Body of pancreas (tissue), 4 donors: ENCODE results near the gene ZNF471. TPM values are rescaled to one million over a fixed set of nuclear protein-coding genes. Genes with fewer than 3 reads are reported as not detected.

Experiments used
- ATAC-seq: fragments of 150-250 bp; one replicate; pipeline ENCODE4 v1.9.1; 2016
- DNase-seq, 4 donors: peaks; one replicate each; pipeline ENCODE4 v3.0.0-alpha.2; 2019
- H3K27ac ChIP-seq, 4 donors: fragments of 200-600 bp; sonication (generic); 1 replicate in 3 of 4; 2 replicates in 1 of 4; pipeline versions ENCODE4 v1.5.1 to v1.6.1; 2016 to 2019; ENCODE audit warnings: mild to moderate bottlenecking in 1 of 4, mixed read lengths in 1 of 4, moderate library complexity in 1 of 4
- H3K27me3 ChIP-seq, 2 donors: fragments of 200-600 bp; sonication (generic); one replicate each; pipeline ENCODE4 v1.6.0; 2016; ENCODE audit warnings: mild to moderate bottlenecking in 1 of 2
- H3K36me3 ChIP-seq, 2 donors: fragments of 200-600 bp; sonication (generic); replicated peaks in 1 of 2; 2 replicates each; pipeline ENCODE4 v1.5.1; 2016; ENCODE audit warnings: low read depth in 2 of 2; ENCODE audit not compliant: insufficient read depth in 1 of 2
- H3K4me1 ChIP-seq: fragments of 200-600 bp; sonication (generic); one replicate; pipeline ENCODE4 v1.6.0; 2016
- H3K4me3 ChIP-seq, 2 donors: fragments of 200-600 bp; sonication (generic); 1 replicate in 1 of 2; 2 replicates in 1 of 2; pipeline ENCODE4 v1.5.1; 2016 to 2019
- H3K9me3 ChIP-seq, 3 donors: fragments of 200-600 bp; sonication (generic); 1 replicate in 2 of 3; 2 replicates in 1 of 3; pipeline ENCODE4 v1.5.1; 2016
- POLR2A ChIP-seq, 3 donors: fragments of 450-650 bp; IDR thresholded peaks; one replicate each; pipeline ENCODE4 v1.6.1; 2016; ENCODE audit warnings: antibody characterized with exemption in 3 of 3, mild to moderate bottlenecking in 2 of 3
- WGBS, 2 donors: methylation state at CpG; one replicate each; pipeline ENCODE4 v1.1.5; 2017; 5-methylcytosine and 5-hydroxymethylcytosine counted together
- intact Hi-C: fragments of 100-400 bp; cut with DNase I; formaldehyde crosslinking; loops from one replicate; pipeline ENCODE4 v1.15.1; 2023
- total RNA-seq, 2 donors: library from RNA; depleted of rRNA; stranded (reverse); fragments of >200 nt; gene quantifications; one replicate each; pipeline ENCODE4 v1.1.0, GENCODE V29; 2016
- TF ChIP-seq, protein P1 (sequence below), 7 experiments: fragments of 450-650 bp in 4 of 7; fragments of 200-600 bp in 3 of 7; sonication (generic) in 3 of 7; IDR thresholded peaks; one replicate each; pipeline ENCODE4 v1.5.1; 2016 to 2019; ENCODE audit warnings: antibody characterized with exemption in 7 of 7

Gene ZNF471
- total RNA-seq, 2 donors from 2014 or later = 1.6 to 4.2 TPM

- intact Hi-C loops = no loop called here
- peaks cover 5 to 11% of the 10 kb centered on the region in 2 donors for H3K36me3 ChIP-seq
- no peaks in the 10 kb centered on the region for H3K27me3 ChIP-seq
- H3K4me1 ChIP-seq = peaks cover 7% of the 10 kb centered on the region
- H3K4me3 ChIP-seq = no peak overlapping the region
- TF ChIP-seq, protein P1, sequence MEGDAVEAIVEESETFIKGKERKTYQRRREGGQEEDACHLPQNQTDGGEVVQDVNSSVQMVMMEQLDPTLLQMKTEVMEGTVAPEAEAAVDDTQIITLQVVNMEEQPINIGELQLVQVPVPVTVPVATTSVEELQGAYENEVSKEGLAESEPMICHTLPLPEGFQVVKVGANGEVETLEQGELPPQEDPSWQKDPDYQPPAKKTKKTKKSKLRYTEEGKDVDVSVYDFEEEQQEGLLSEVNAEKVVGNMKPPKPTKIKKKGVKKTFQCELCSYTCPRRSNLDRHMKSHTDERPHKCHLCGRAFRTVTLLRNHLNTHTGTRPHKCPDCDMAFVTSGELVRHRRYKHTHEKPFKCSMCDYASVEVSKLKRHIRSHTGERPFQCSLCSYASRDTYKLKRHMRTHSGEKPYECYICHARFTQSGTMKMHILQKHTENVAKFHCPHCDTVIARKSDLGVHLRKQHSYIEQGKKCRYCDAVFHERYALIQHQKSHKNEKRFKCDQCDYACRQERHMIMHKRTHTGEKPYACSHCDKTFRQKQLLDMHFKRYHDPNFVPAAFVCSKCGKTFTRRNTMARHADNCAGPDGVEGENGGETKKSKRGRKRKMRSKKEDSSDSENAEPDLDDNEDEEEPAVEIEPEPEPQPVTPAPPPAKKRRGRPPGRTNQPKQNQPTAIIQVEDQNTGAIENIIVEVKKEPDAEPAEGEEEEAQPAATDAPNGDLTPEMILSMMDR (IDR thresholded peaks at IDR 0.05) = no peak
- no peak for TF ChIP-seq POLR2A (IDR thresholded peaks at IDR 0.05)
- peaks cover 0 to 32% (median 0%) of the 10 kb centered on the region in 3 donors for H3K9me3 ChIP-seq
- DNase-seq = no peak
- ATAC-seq = no peak
- H3K27ac ChIP-seq = no peak overlapping the region
- WGBS, 2 donors = 93 to 94% methylated on average over 2 of the region's 2 CpGs
Measured at GRCh38 chr19:56543776-56544175, 36.1 kb downstream of the ZNF471 start.

- no peak for TF ChIP-seq POLR2A (IDR thresholded peaks at IDR 0.05)
- TF ChIP-seq, protein P1 (IDR thresholded peaks at IDR 0.05) = no peak
- DNase-seq (no peak), ATAC-seq (no peak)
- Histone ChIP-seq H3K4me3 (no peak overlapping the region), H3K36me3 (peaks cover 23 to 31% of the 10 kb centered on the region in 2 donors), H3K4me1 (no peaks in the 10 kb centered on the region), H3K9me3 (peaks cover 0 to 43% (median 0%) of the 10 kb centered on the region in 3 donors), H3K27me3 (no peaks in the 10 kb centered on the region), H3K27ac (no peak overlapping the region)
- 59 to 72% methylated on average over 6 of the region's 6 CpGs for WGBS, 2 donors
- intact Hi-C loops = no loop called here
Measured at GRCh38 chr19:56547535-56547934, 39.9 kb downstream of the ZNF471 start.

- H3K27ac ChIP-seq = no peak overlapping the region
- WGBS, 2 donors = 89 to 91% methylated on average over 6 of the region's 6 CpGs
- no peaks in the 10 kb centered on the region for H3K27me3 ChIP-seq
- H3K4me3 ChIP-seq = no peak overlapping the region
- no peak for DNase-seq
- intact Hi-C loops = no loop called here
- no peaks in the 10 kb centered on the region for H3K4me1 ChIP-seq
- peaks cover 0 to 73% (median 9%) of the 10 kb centered on the region in 3 donors for H3K9me3 ChIP-seq
- TF ChIP-seq, protein P1 (IDR thresholded peaks at IDR 0.05) = no peak
- TF ChIP-seq POLR2A (IDR thresholded peaks at IDR 0.05) = no peak
- peaks cover 15 to 28% of the 10 kb centered on the region in 2 donors for H3K36me3 ChIP-seq
- ATAC-seq = no peak
Measured at GRCh38 chr19:56554272-56554869, 46.7 kb downstream of the ZNF471 start.

DNA sequence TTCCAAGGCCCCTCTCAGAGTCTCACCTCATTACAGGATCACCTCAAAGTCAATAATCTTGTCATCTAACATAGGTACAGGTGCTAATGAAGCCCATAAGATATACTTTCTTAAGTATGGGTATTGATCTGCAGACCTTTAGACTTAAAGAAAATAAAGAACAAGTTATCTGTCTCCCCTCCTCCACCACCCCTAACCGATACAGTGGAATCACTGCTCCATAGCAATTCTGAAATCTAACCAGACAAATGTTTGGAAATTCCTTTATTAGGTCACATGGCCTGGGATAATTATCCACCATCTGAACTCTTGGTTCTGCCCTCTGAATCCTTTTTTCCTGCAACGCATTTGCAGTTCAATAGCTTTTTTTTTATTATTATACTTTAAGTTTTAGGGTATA is 55.1 kb downstream of the ZNF471 start:
- TF ChIP-seq POLR2A (IDR thresholded peaks at IDR 0.05) = no peak
- TF ChIP-seq, protein P1 (IDR thresholded peaks at IDR 0.05) = no peak
- intact Hi-C loops = no loop called here
- Histone ChIP-seq H3K4me1 (peaks cover 10% of the 10 kb centered on the region), H3K27me3 (no peaks in the 10 kb centered on the region), H3K4me3 (no peak overlapping the region), H3K36me3 (no peaks in the 10 kb centered on the region), H3K9me3 (peaks cover 0 to 81% (median 0%) of the 10 kb centered on the region in 3 donors), H3K27ac (no peak overlapping the region)
- DNase-seq (no peak), ATAC-seq (no peak)
- 91% methylated on average over 2 of the region's 2 CpGs for WGBS, 2 donors

DNA sequence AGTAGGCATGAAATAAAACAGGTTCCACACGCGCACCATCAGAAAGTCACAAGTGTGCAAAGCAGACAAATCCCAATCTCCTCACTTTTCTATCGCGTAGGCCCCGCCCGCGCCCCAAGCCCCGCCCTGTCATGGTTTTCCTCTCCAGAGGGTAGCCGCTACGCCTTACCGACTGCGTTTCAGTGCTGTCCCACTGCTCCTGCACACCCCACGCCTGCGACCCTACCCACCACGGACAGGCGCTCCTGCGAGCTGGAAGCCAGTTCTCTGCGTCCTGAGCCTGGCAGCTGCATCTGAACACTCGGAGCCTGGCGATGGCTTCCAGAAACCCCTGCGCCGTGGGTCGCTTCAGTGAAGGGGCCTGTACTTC is 59.2 kb downstream of the ZNF471 start:
- ATAC-seq (peak; percentile 47), DNase-seq (peak; percentile 24 to 57 (median 40))
- intact Hi-C loops = no loop called here
- Histone ChIP-seq H3K9me3 (peaks cover 0 to 62% (median 4%) of the 10 kb centered on the region in 3 donors), H3K27me3 (no peaks in the 10 kb centered on the region), H3K36me3 (peaks cover 2 to 10% of the 10 kb centered on the region in 2 donors), H3K27ac (peak overlapping the region; percentile 34 to 90 (median 57)), H3K4me3 (peak overlapping the region; percentile 87 to 98), H3K4me1 (peaks cover 16% of the 10 kb centered on the region)
- TF ChIP-seq, protein P1 (IDR thresholded peaks at IDR 0.05) = no peak
- 1% methylated on average over 21 to 23 of the region's 23 CpGs for WGBS, 2 donors
